GF-D8 (cell line): Measurements from ENCODE around the gene MXI1.

Source experiments
- DNase-seq: peaks from one replicate; lab custom pipeline; 2025; lab: John Stamatoyannopoulos, UW

Gene MXI1

GRCh38 chr10:110215286-110216170 is 8.1 kb downstream of the MXI1 start:
- DNase-seq: peak; percentile 34

- DNase-seq: no peak
These were observed 8.8 kb downstream of the MXI1 start for GRCh38 chr10:110216240-110216639.

- no peak for DNase-seq
These were observed 9.7 kb downstream of the MXI1 start for GRCh38 chr10:110216942-110217661.

- no peak for DNase-seq
These were observed 10.2 kb downstream of the MXI1 start for GRCh38 chr10:110217662-110218008.

- DNase-seq: no peak
These were observed 11.2 kb downstream of the MXI1 start for GRCh38 chr10:110218632-110219031.

- no peak for DNase-seq
These were observed 12.5 kb downstream of the MXI1 start for GRCh38 chr10:110219884-110220283.

- no peak for DNase-seq
These were observed 13.0 kb downstream of the MXI1 start for GRCh38 chr10:110220398-110220797.

GRCh38 chr10:110221044-110221720 is 13.8 kb downstream of the MXI1 start:
- DNase-seq: no peak

- peak; percentile 58 for DNase-seq
These were observed 14.4 kb downstream of the MXI1 start for GRCh38 chr10:110221721-110222261.

- no peak for DNase-seq
These were observed 15.4 kb downstream of the MXI1 start for GRCh38 chr10:110222641-110223297.

GRCh38 chr10:110223298-110223925 is 16.0 kb downstream of the MXI1 start:
- no peak for DNase-seq

- no peak for DNase-seq
These were observed 17.6 kb downstream of the MXI1 start for GRCh38 chr10:110224992-110225391.

- DNase-seq: no peak
These were observed 18.0 kb downstream of the MXI1 start for GRCh38 chr10:110225441-110225755.

GRCh38 chr10:110225756-110226542 is 18.5 kb downstream of the MXI1 start:
- peak; percentile 66 for DNase-seq

- DNase-seq: peak; percentile 64
These were observed 19.1 kb downstream of the MXI1 start for GRCh38 chr10:110226543-110226925.

- peak; percentile 64 for DNase-seq
These were observed 19.7 kb downstream of the MXI1 start for GRCh38 chr10:110226926-110227641.

GRCh38 chr10:110228066-110228465 is 20.7 kb downstream of the MXI1 start:
- DNase-seq: no peak

- no peak for DNase-seq
These were observed 21.8 kb downstream of the MXI1 start for GRCh38 chr10:110229155-110229554.

- no peak for DNase-seq
These were observed 26.4 kb downstream of the MXI1 start for GRCh38 chr10:110233846-110234245.

GRCh38 chr10:110237894-110238480 is 30.6 kb downstream of the MXI1 start:
- no peak for DNase-seq
